ENCODE measurements around the gene DGCR6. TPM values are rescaled to one million over a fixed set of nuclear protein-coding genes. Genes with fewer than 3 reads are reported as not detected.
A peak's percentile ranks its signal among the peaks of the same experiment; 100 is the strongest.
"Not testable (repeated sequence)": the region's sequence is repeated elsewhere in the genome, so short reads cannot be mapped to it uniquely, and the experiment has no call there.

The DGCR6 gene
- total RNA-seq (2014; rRNA removed; shearing (Covaris generic)) (2.3 and 4.6 TPM in 2 replicates), polyA plus RNA-seq (2016; fragmentation: Nextera tagmentation; extraction: Ambion mirVana) (1.4 and 2.2 TPM in 2 replicates)
- long read RNA-seq = 0 reads

DNA sequence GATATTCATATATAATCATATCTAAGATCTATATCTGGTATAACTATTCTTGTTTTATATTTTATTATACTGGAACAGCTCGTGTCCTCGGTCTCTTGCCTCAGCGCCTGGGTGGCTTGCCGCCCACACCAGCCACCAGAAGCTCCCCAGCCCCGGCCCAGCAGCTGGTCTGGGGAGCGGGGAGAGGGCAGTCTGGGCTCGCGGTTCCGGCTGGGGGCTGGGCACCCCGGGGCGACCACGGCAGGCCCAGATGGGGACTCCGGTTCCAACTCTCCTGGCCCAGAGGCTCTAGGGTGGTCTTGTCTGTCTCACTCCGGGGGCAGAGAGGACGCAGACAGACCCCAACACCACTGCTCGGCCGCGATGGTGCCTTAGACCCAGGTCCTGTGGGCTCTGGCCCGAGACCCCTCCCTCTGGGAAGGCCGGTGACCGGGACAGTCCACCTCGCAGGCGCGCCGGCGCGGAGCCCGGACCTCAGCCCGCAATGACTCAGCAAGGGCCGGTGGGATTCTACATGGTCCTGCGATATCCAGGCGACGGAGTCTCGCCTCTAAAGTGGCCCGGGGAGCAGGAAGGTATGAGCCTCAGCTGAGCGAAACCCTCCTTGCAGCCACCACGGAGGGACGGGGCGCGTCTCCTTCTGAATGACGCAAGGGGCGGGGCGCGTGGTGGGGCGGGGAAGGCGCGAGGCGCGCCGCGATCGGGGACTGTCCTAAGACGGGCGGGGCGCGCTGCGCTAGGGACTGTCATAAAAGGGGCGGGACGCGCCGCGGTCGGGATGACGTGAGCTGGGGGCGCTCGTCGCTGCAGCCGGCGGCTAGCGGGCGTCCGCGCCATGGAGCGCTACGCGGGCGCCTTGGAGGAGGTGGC, at the start of gene DGCR6:
TSS of gene DGCR6 (plus strand) at position 781 of the 870 bp plus-strand sequence. CDS start at position 836, 55 bp downstream.
- H3K4me1 Mint-ChIP-seq = no peaks in the 10 kb centered on the region
- Histone ChIP-seq H3K79me2 (replicated peaks; ENCODE audit: insufficient read depth) (no peaks in the 10 kb centered on the region), H3K36me3 (ENCODE audit: insufficient read depth) (no peaks in the 10 kb centered on the region), H3K4me1 (ENCODE audit: insufficient read depth) (no peaks in the 10 kb centered on the region), H2AFZ (no peak within 1 kb of the TSS), H3K27me3 (ENCODE audit: insufficient read depth) (no peaks in the 10 kb centered on the region), H3K27ac (ENCODE audit: low read depth) (no peak within 1 kb of the TSS), H3K4me2 (no peak within 1 kb of the TSS), H4K20me1 (replicated peaks; ENCODE audit: insufficient read depth) (no peaks in the 10 kb centered on the region), H3F3A (replicated peaks; ENCODE audit: low read depth) (no peaks in the 10 kb centered on the region), H3K4me3 (no peak within 1 kb of the TSS), H3K9me2 (ENCODE audit: insufficient read depth) (no peaks in the 10 kb centered on the region)
- ATAC-seq (peak; percentile 79), DNase-seq (ENCODE audit: low spot score) (no peak)
- TF ChIP-seq, protein P1, sequence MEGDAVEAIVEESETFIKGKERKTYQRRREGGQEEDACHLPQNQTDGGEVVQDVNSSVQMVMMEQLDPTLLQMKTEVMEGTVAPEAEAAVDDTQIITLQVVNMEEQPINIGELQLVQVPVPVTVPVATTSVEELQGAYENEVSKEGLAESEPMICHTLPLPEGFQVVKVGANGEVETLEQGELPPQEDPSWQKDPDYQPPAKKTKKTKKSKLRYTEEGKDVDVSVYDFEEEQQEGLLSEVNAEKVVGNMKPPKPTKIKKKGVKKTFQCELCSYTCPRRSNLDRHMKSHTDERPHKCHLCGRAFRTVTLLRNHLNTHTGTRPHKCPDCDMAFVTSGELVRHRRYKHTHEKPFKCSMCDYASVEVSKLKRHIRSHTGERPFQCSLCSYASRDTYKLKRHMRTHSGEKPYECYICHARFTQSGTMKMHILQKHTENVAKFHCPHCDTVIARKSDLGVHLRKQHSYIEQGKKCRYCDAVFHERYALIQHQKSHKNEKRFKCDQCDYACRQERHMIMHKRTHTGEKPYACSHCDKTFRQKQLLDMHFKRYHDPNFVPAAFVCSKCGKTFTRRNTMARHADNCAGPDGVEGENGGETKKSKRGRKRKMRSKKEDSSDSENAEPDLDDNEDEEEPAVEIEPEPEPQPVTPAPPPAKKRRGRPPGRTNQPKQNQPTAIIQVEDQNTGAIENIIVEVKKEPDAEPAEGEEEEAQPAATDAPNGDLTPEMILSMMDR (conservative IDR thresholded peaks at IDR 0.05; ENCODE audit: low read depth in 2 of 2) = no peak
- TF ChIP-seq STAT1 (IDR thresholded peaks at IDR 0.05; ENCODE audit: unreplicated experiment) (no peak), NANOG (IDR thresholded peaks at IDR 0.05; ENCODE audit: borderline replicate concordance) (no peak), EZH2 (IDR thresholded peaks at IDR 0.05; ENCODE audit: low read depth, unreplicated experiment) (no peak), EZH2phosphoT487 (IDR thresholded peaks at IDR 0.05; ENCODE audit: unreplicated experiment) (no peak), ZNF331 (CRISPR knock-in tag; IDR thresholded peaks at IDR 0.05; ENCODE audit: low read depth) (no peak), POLR2AphosphoS5 (IDR thresholded peaks at IDR 0.05; ENCODE audit: low read depth) (no peak)
- TF ChIP-seq, protein P2, sequence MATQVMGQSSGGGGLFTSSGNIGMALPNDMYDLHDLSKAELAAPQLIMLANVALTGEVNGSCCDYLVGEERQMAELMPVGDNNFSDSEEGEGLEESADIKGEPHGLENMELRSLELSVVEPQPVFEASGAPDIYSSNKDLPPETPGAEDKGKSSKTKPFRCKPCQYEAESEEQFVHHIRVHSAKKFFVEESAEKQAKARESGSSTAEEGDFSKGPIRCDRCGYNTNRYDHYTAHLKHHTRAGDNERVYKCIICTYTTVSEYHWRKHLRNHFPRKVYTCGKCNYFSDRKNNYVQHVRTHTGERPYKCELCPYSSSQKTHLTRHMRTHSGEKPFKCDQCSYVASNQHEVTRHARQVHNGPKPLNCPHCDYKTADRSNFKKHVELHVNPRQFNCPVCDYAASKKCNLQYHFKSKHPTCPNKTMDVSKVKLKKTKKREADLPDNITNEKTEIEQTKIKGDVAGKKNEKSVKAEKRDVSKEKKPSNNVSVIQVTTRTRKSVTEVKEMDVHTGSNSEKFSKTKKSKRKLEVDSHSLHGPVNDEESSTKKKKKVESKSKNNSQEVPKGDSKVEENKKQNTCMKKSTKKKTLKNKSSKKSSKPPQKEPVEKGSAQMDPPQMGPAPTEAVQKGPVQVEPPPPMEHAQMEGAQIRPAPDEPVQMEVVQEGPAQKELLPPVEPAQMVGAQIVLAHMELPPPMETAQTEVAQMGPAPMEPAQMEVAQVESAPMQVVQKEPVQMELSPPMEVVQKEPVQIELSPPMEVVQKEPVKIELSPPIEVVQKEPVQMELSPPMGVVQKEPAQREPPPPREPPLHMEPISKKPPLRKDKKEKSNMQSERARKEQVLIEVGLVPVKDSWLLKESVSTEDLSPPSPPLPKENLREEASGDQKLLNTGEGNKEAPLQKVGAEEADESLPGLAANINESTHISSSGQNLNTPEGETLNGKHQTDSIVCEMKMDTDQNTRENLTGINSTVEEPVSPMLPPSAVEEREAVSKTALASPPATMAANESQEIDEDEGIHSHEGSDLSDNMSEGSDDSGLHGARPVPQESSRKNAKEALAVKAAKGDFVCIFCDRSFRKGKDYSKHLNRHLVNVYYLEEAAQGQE (IDR thresholded peaks at IDR 0.05; ENCODE audit: unreplicated experiment) = no peak
- H3K36me3 Mint-ChIP-seq (ENCODE audit: low read depth) = no peaks in the 10 kb centered on the region
- H3K9me3 Mint-ChIP-seq = no peaks in the 10 kb centered on the region
- H3K27me3 Mint-ChIP-seq (ENCODE audit: insufficient read depth, low read depth, poor library complexity) = no peaks in the 10 kb centered on the region
- no peak within 1 kb of the TSS for H3K4me3 Mint-ChIP-seq
- no peak within 1 kb of the TSS for H3K27ac Mint-ChIP-seq

DNA sequence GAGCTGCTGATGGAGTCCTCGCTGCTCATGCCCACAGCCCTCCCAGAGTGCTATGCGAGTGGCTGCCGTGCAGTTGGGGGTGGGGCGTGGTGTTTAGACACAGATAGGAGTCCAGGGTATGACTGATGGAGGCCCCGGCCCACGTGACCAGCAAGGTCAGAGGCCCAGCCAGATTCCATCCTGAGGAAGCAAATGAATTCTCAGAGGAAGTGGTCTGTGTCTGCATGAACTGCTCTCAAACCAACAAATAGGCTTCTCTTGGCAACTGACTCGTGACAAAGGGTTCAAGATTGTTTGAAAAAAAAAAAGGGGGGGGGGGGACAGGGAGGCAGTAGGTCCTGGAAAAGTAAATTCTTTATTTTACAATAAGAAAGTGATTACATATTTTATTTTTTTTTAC, 46.8 kb upstream of the DGCR6 start:
- not testable (repeated sequence) for H3K4me1 ChIP-seq (ENCODE audit: insufficient read depth); DNase-seq (ENCODE audit: low spot score); H3K9me3 Mint-ChIP-seq

DNA sequence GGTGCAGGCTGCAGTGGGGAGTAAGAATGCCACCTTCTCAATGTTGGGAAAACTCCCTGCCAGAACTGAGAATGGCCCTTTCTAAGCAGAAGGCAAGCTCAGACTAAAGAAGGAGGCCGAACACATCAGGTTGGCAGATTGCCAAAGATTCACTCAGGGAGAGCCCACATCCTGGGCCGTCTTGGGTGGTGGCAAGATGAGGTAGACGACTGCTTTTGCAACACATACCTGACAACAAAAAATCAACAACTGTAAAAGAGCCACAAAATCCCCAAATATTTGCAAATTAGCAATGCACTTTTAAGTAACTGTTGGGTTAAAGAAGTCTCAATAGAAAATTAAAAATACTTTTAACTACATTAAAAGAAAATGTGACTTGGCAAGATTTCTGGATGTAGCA, 24.9 kb upstream of the DGCR6 start:
- not testable (repeated sequence) for H3K9me3 Mint-ChIP-seq; H3K4me3 ChIP-seq; H3K27me3 Mint-ChIP-seq (ENCODE audit: insufficient read depth, low read depth, poor library complexity); H3K27me3 ChIP-seq (ENCODE audit: insufficient read depth); H3K27ac Mint-ChIP-seq; H3F3A ChIP-seq (replicated peaks; ENCODE audit: low read depth); H3K79me2 ChIP-seq (replicated peaks; ENCODE audit: insufficient read depth); H3K4me2 ChIP-seq; H3K4me3 Mint-ChIP-seq; H2AFZ ChIP-seq; ATAC-seq; H3K4me1 Mint-ChIP-seq; H4K20me1 ChIP-seq (replicated peaks; ENCODE audit: insufficient read depth); H3K9me2 ChIP-seq (ENCODE audit: insufficient read depth); H3K4me1 ChIP-seq (ENCODE audit: insufficient read depth); DNase-seq (ENCODE audit: low spot score); H3K36me3 ChIP-seq (ENCODE audit: insufficient read depth); H3K27ac ChIP-seq (ENCODE audit: low read depth); H3K36me3 Mint-ChIP-seq (ENCODE audit: low read depth)

More for the DNA sequence above, 46.8 kb upstream of the DGCR6 start:
- H3K27me3 ChIP-seq (ENCODE audit: insufficient read depth); H3K36me3 Mint-ChIP-seq (ENCODE audit: low read depth); H3K4me3 Mint-ChIP-seq; H3K27ac Mint-ChIP-seq; H4K20me1 ChIP-seq (replicated peaks; ENCODE audit: insufficient read depth); H3K27ac ChIP-seq (ENCODE audit: low read depth); H3K4me3 ChIP-seq; H3K27me3 Mint-ChIP-seq (ENCODE audit: insufficient read depth, low read depth, poor library complexity); H3K36me3 ChIP-seq (ENCODE audit: insufficient read depth); H3K79me2 ChIP-seq (replicated peaks; ENCODE audit: insufficient read depth); ATAC-seq; H3K4me1 Mint-ChIP-seq; H3F3A ChIP-seq (replicated peaks; ENCODE audit: low read depth); H3K9me2 ChIP-seq (ENCODE audit: insufficient read depth); H2AFZ ChIP-seq; H3K4me2 ChIP-seq: not testable (repeated sequence)

DNA sequence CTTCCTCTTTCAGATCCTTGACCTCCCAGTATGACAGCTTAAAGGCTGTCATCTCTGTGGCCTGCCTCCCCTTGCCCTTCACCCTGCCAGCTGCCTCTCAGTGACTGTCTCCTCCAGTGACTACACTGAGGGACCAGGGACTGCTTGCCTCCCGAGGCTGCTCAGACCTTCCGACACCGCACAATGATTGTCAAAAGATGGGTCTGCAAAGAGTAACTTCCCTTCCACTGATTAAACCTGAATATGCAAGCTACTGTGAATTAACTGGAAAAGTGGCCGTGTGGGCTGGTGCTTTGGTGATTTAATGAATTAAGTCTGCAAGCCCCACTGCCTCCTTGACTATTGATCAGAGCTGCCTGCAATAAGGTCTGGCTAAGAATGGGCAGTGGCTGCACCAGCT, 21.7 kb upstream of the DGCR6 start:
- DNase-seq (ENCODE audit: low spot score); H2AFZ ChIP-seq; H3K27me3 Mint-ChIP-seq (ENCODE audit: insufficient read depth, low read depth, poor library complexity); H3K4me2 ChIP-seq; H3K4me3 ChIP-seq; H3K36me3 ChIP-seq (ENCODE audit: insufficient read depth); H3K9me2 ChIP-seq (ENCODE audit: insufficient read depth); H3K79me2 ChIP-seq (replicated peaks; ENCODE audit: insufficient read depth); H3K27me3 ChIP-seq (ENCODE audit: insufficient read depth); H3K27ac Mint-ChIP-seq; H3K4me1 ChIP-seq (ENCODE audit: insufficient read depth); H3F3A ChIP-seq (replicated peaks; ENCODE audit: low read depth); H3K4me1 Mint-ChIP-seq; H3K36me3 Mint-ChIP-seq (ENCODE audit: low read depth); H3K9me3 Mint-ChIP-seq; H4K20me1 ChIP-seq (replicated peaks; ENCODE audit: insufficient read depth); ATAC-seq; H3K4me3 Mint-ChIP-seq; H3K27ac ChIP-seq (ENCODE audit: low read depth): not testable (repeated sequence)

Measured in GM23338 (cell line).